Natural killer cell treated with Interleukin-12 subunit alpha and Interleukin-12 subunit beta and Interleukin-15 and Interleukin-18, amount 100 ng/mL, for 72 hours (primary cell): Measurements from ENCODE around the gene LHX3. TPM values are rescaled to one million over a fixed set of nuclear protein-coding genes. Genes with fewer than 3 reads are reported as not detected.

Source experiments
- ATAC-seq, 2 donors: fragments of 150-1000 bp; cut with Tn5 transposase in 1 of 2; sonication (Bioruptor Pico), chemical (Tn5 transposase) in 1 of 2; 2 replicates each; pipeline ENCODE4 v1.10.0; 2021
- DNase-seq: peaks from one replicate; pipeline ENCODE4 v3.0.0; 2022; ENCODE audit warnings: low spot score
- H3K27ac Mint-ChIP-seq, 2 donors: 1 replicate in 1 of 2; 2 replicates in 1 of 2; pipeline ENCODE4 v1.8.0; 2022; ENCODE audit warnings: mixed read lengths in 2 of 2, mild to moderate bottlenecking in 1 of 2, moderate library complexity in 1 of 2
- H3K27me3 Mint-ChIP-seq, 2 donors: 1 replicate in 1 of 2; 2 replicates in 1 of 2; pipeline ENCODE4 v1.8.0; 2022; ENCODE audit warnings: mixed read lengths in 2 of 2
- H3K36me3 Mint-ChIP-seq: one replicate; pipeline ENCODE4 v1.8.0; 2022; ENCODE audit warnings: mixed read lengths
- H3K4me1 Mint-ChIP-seq, 2 donors: 1 replicate in 1 of 2; 2 replicates in 1 of 2; pipeline ENCODE4 v1.8.0; 2022; ENCODE audit warnings: low read depth in 2 of 2, mixed read lengths in 2 of 2, mild to moderate bottlenecking in 1 of 2
- H3K4me3 Mint-ChIP-seq: one replicate; pipeline ENCODE4 v1.8.0; 2022; ENCODE audit warnings: mixed read lengths
- H3K9me3 Mint-ChIP-seq: 2 replicates; pipeline ENCODE4 v1.8.0; 2022; ENCODE audit warnings: mixed read lengths
- total RNA-seq, 2 donors: library from RNA; stranded (reverse); gene quantifications; one replicate each; pipeline ENCODE4 v1.2.3, GENCODE V29; 2022

The LHX3 gene
- total RNA-seq, 2 donors from 2014 or later: 0.12 TPM; not detected in 1

- H3K36me3 Mint-ChIP-seq: no peaks in the 10 kb centered on the region
- peaks cover 0 to 4% of the 10 kb centered on the region in 2 donors for H3K4me1 Mint-ChIP-seq
- no peaks in the 10 kb centered on the region for H3K9me3 Mint-ChIP-seq
- H3K27me3 Mint-ChIP-seq: peaks cover 0 to 11% of the 10 kb centered on the region in 2 donors
- DNase-seq: no peak
- H3K4me3 Mint-ChIP-seq: no peak overlapping the region
- no peak for ATAC-seq
- H3K27ac Mint-ChIP-seq: no peak overlapping the region
Observed at GRCh38 chr9:136171801-136172411, 33.0 kb downstream of the LHX3 start.

GRCh38 chr9:136171009-136171800 is 33.7 kb downstream of the LHX3 start:
- Mint-ChIP-seq H3K4me3 (no peak overlapping the region), H3K27ac (no peak overlapping the region), H3K4me1 (peaks cover 0 to 4% of the 10 kb centered on the region in 2 donors), H3K9me3 (no peaks in the 10 kb centered on the region), H3K36me3 (no peaks in the 10 kb centered on the region), H3K27me3 (peaks cover 0 to 11% of the 10 kb centered on the region in 2 donors)
- DNase-seq (no peak), ATAC-seq (no peak)

GRCh38 chr9:136170006-136170901 is 34.7 kb downstream of the LHX3 start:
- no peaks in the 10 kb centered on the region for H3K36me3 Mint-ChIP-seq
- ATAC-seq: peak; percentile 52 to 67
- H3K27ac Mint-ChIP-seq: no peak overlapping the region
- no peaks in the 10 kb centered on the region for H3K9me3 Mint-ChIP-seq
- H3K4me1 Mint-ChIP-seq: peaks cover 0 to 4% of the 10 kb centered on the region in 2 donors
- no peak overlapping the region for H3K4me3 Mint-ChIP-seq
- DNase-seq: no peak
- H3K27me3 Mint-ChIP-seq: peaks cover 0 to 11% of the 10 kb centered on the region in 2 donors

- Mint-ChIP-seq H3K36me3 (no peaks in the 10 kb centered on the region), H3K4me1 (peaks cover 0 to 4% of the 10 kb centered on the region in 2 donors), H3K27ac (no peak overlapping the region), H3K27me3 (peaks cover 0 to 14% of the 10 kb centered on the region in 2 donors), H3K9me3 (no peaks in the 10 kb centered on the region), H3K4me3 (no peak overlapping the region)
- DNase-seq (no peak), ATAC-seq (no peak)
Observed at GRCh38 chr9:136169495-136169894, 35.4 kb downstream of the LHX3 start.

- Mint-ChIP-seq H3K36me3 (no peaks in the 10 kb centered on the region), H3K9me3 (peaks cover 2% of the 10 kb centered on the region), H3K27ac (no peak overlapping the region), H3K27me3 (peaks cover 0 to 8% of the 10 kb centered on the region in 2 donors), H3K4me3 (no peak overlapping the region), H3K4me1 (no peaks in the 10 kb centered on the region)
- no peak for DNase-seq
- ATAC-seq: no peak
Observed at GRCh38 chr9:136163248-136163850, 41.6 kb downstream of the LHX3 start.

- Mint-ChIP-seq H3K27me3 (peaks cover 0 to 6% of the 10 kb centered on the region in 2 donors), H3K9me3 (peaks cover 2% of the 10 kb centered on the region), H3K36me3 (no peaks in the 10 kb centered on the region), H3K27ac (no peak overlapping the region), H3K4me3 (no peak overlapping the region), H3K4me1 (no peaks in the 10 kb centered on the region)
- no peak for DNase-seq
- no peak for ATAC-seq
Observed at GRCh38 chr9:136160995-136161610, 43.8 kb downstream of the LHX3 start.

- H3K27me3 Mint-ChIP-seq: peaks cover 0 to 9% of the 10 kb centered on the region in 2 donors
- no peak for DNase-seq
- no peaks in the 10 kb centered on the region for H3K4me1 Mint-ChIP-seq
- peak in 1 of 2 donors; percentile 32 for ATAC-seq
- peaks cover 2% of the 10 kb centered on the region for H3K9me3 Mint-ChIP-seq
- no peaks in the 10 kb centered on the region for H3K36me3 Mint-ChIP-seq
- no peak overlapping the region for H3K27ac Mint-ChIP-seq
- H3K4me3 Mint-ChIP-seq: no peak overlapping the region
Observed at GRCh38 chr9:136160381-136160841, 44.5 kb downstream of the LHX3 start.

GRCh38 chr9:136159851-136160250 is 45.1 kb downstream of the LHX3 start:
- Mint-ChIP-seq H3K27ac (no peak overlapping the region), H3K27me3 (peaks cover 0 to 10% of the 10 kb centered on the region in 2 donors), H3K36me3 (no peaks in the 10 kb centered on the region), H3K9me3 (peaks cover 2% of the 10 kb centered on the region), H3K4me3 (no peak overlapping the region), H3K4me1 (no peaks in the 10 kb centered on the region)
- DNase-seq (no peak), ATAC-seq (no peak)

- Mint-ChIP-seq H3K9me3 (no peaks in the 10 kb centered on the region), H3K4me3 (no peak overlapping the region), H3K27me3 (peaks cover 0 to 6% of the 10 kb centered on the region in 2 donors), H3K27ac (no peak overlapping the region), H3K4me1 (no peaks in the 10 kb centered on the region), H3K36me3 (no peaks in the 10 kb centered on the region)
- DNase-seq: no peak
- ATAC-seq: peak in 1 of 2 donors; percentile 3
Observed at GRCh38 chr9:136157477-136158265, 47.3 kb downstream of the LHX3 start.

- Mint-ChIP-seq H3K27me3 (peaks cover 0 to 6% of the 10 kb centered on the region in 2 donors), H3K4me3 (no peak overlapping the region), H3K9me3 (no peaks in the 10 kb centered on the region), H3K4me1 (no peaks in the 10 kb centered on the region), H3K27ac (no peak overlapping the region), H3K36me3 (no peaks in the 10 kb centered on the region)
- ATAC-seq: no peak
- DNase-seq: no peak
Observed at GRCh38 chr9:136156209-136157120, 48.5 kb downstream of the LHX3 start.

GRCh38 chr9:136155576-136155975 is 49.4 kb downstream of the LHX3 start:
- Mint-ChIP-seq H3K4me3 (no peak overlapping the region), H3K27me3 (peaks cover 0 to 6% of the 10 kb centered on the region in 2 donors), H3K27ac (no peak overlapping the region), H3K36me3 (no peaks in the 10 kb centered on the region), H3K9me3 (no peaks in the 10 kb centered on the region), H3K4me1 (no peaks in the 10 kb centered on the region)
- no peak for ATAC-seq
- no peak for DNase-seq

- DNase-seq (no peak), ATAC-seq (no peak)
- Mint-ChIP-seq H3K4me1 (no peaks in the 10 kb centered on the region), H3K27ac (no peak overlapping the region), H3K4me3 (no peak overlapping the region), H3K27me3 (peaks cover 0 to 6% of the 10 kb centered on the region in 2 donors), H3K9me3 (no peaks in the 10 kb centered on the region), H3K36me3 (no peaks in the 10 kb centered on the region)
Observed at GRCh38 chr9:136154943-136155342, 50.0 kb downstream of the LHX3 start.
